ENCODE data around the gene LZTS2. TPM values are rescaled to one million over a fixed set of nuclear protein-coding genes. Genes with fewer than 3 reads are reported as not detected.
A peak's percentile ranks its signal among the peaks of the same experiment; 100 is the strongest.

The LZTS2 gene
- total and polyA plus RNA-seq, 10 of the 15 experiments (the other 5 are each of a cell fraction or from before 2014, with no cell fraction given), result 0.08 to 13.4 (median 7.2) TPM

DNA sequence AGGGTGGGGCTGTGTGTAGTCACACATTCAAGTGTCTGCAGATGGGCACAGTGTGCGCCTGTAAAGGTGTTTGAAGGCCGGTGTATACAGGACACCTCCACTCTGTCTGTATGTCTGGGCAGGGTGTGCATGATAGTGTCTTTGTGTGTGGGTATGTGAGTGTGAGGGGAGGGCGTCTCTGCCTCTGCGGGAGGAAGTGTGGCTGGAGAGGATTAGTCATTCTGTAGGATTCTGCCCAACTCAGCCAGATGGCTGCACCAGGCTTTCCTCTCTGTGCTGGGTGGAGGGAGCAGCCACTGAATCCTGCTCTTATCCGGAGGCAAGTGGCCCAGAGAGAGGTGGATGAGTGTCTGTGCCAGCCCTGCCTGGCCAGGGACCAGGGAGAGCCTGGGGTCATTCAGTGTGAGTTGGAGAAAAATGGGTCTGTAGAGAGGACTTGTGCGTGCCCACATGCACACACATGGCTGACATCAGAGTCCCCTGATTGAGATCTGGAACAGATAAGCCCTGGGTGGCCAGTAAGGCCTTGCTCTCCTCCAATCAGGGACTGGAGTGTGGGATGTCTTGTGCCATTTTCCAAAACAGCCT, 33.1 kb downstream of the LZTS2 start:
- no TSS peak for BruUV-seq (replicated peaks)
- peaks cover 4 to 9% of the 10 kb centered on the region in 2 experiments for H3K27me3 ChIP-seq (replicated peaks in 1 of 2; ENCODE audit: control insufficient read depth in 2 of 2, insufficient read depth in 2 of 2, low read length in 1 of 2)
- H3K9me3 ChIP-seq (replicated peaks; ENCODE audit: control insufficient read depth, insufficient read depth, low read length), result no peaks in the 10 kb centered on the region
- H3K4me2 ChIP-seq (ENCODE audit: control insufficient read depth, insufficient read depth), result peak overlapping the region; percentile 95
- no peak overlapping the region for H3K27ac ChIP-seq (ENCODE audit: control insufficient read depth, insufficient read depth)
- peak overlapping the region; percentile 64; the same call in 1 of the 2 replicates for H3K4me3 ChIP-seq
- no peaks in the 10 kb centered on the region for H3K36me3 ChIP-seq (ENCODE audit: control insufficient read depth in 2 of 2, insufficient read depth in 2 of 2, low read length in 1 of 2)
- FAIRE-seq, result peak; percentile 31
- ChIA-PET POLR2A (no interaction called here), CTCF (interaction anchor here (1.0 to 6.5 kb wide), 8 partner anchors 10 to 110 kb away, joined by 4 to 86 read pairs (median 12); partner anchors contain the start of gene KAZALD1), RAD21 (ENCODE audit: unreplicated experiment) (interaction anchor here (0.9 to 2.3 kb wide), 2 partner anchors 14 to 34 kb away, joined by 3 to 13 read pairs; no protein-coding TSS in a partner anchor), SMC1A (ENCODE audit: uncharacterized antibody, unreplicated experiment) (interaction anchor here (0.6 to 4.3 kb wide), 2 partner anchors 9 to 109 kb away, joined by 3 to 24 read pairs; no protein-coding TSS in a partner anchor)
- intact Hi-C loops (cut with micrococcal nuclease; ENCODE audit: unreplicated experiment) (loop anchor here (5.0 kb wide), 1 partner anchor 35 kb away; no protein-coding TSS in a partner anchor), in situ Hi-C loops (cut with MboI) (no loop called here)
- peak; percentile 21 for ATAC-seq
- H4K20me1 ChIP-seq (ENCODE audit: control insufficient read depth, insufficient read depth), result no peaks in the 10 kb centered on the region
- no peak for DNase-seq (ENCODE audit: low read depth, low spot score)
- 0 out of 2 replicates have a peak, but pooled peaks have one; percentile 23 for TF ChIP-seq HDGF (IDR thresholded peaks at IDR 0.05)
- TF ChIP-seq CHD4 (IDR thresholded peaks at IDR 0.05), result no peak
- H3K9ac ChIP-seq (ENCODE audit: control insufficient read depth, insufficient read depth, low read length), result peak overlapping the region; percentile 16; the same call in 1 of the 2 replicates
- H2AFZ ChIP-seq (ENCODE audit: control insufficient read depth, low read depth, low read length), result peak overlapping the region; percentile 91
- no peaks in the 10 kb centered on the region for H3K79me2 ChIP-seq (ENCODE audit: control insufficient read depth, insufficient read depth, low read length)
- WGBS (ENCODE audit: insufficient coverage, insufficient replicate concordance, low lambda C conversion rate, missing lambda C conversion rate), result 41% methylated on average over 6 of the region's 6 CpGs
- H3K4me1 ChIP-seq (ENCODE audit: control insufficient read depth, insufficient read depth, low read length), result peaks cover 21% of the 10 kb centered on the region

GRCh38 chr10:101033276-101033675, 33.7 kb downstream of the LZTS2 start:
- POLR2A ChIA-PET, result no interaction called here
- TF ChIP-seq FOXK2 (IDR thresholded peaks at IDR 0.05), result no peak
- no peak for TF ChIP-seq ZNF274 (IDR thresholded peaks at IDR 0.05; ENCODE audit: insufficient read depth, insufficient read length)
- no peak for TF ChIP-seq HCFC1 (IDR thresholded peaks at IDR 0.05; ENCODE audit: low read length)
- no peak for TF ChIP-seq ZNF24 (IDR thresholded peaks at IDR 0.05)
- no peak for TF ChIP-seq CBFB (IDR thresholded peaks at IDR 0.05; ENCODE audit: low read depth)
- TF ChIP-seq CHD2 (IDR thresholded peaks at IDR 0.05; ENCODE audit: borderline replicate concordance, low read depth, low read length), result no peak
- no peak for TF ChIP-seq SUPT20H (IDR thresholded peaks at IDR 0.05; ENCODE audit: borderline replicate concordance, control insufficient read depth, low read depth, low read length)
- no peak for TF ChIP-seq NFIC (IDR thresholded peaks at IDR 0.05; ENCODE audit: low read depth, low read length)
- TF ChIP-seq POU2F2 (IDR thresholded peaks at IDR 0.05; ENCODE audit: borderline replicate concordance, low read depth, low read length), result no peak
- no peak for TF ChIP-seq ZZZ3 (IDR thresholded peaks at IDR 0.05; ENCODE audit: control insufficient read depth, insufficient read length, low read depth)
- TF ChIP-seq BCL11A (IDR thresholded peaks at IDR 0.05; ENCODE audit: low read depth, low read length), result no peak
- TF ChIP-seq SIX5 (IDR thresholded peaks at IDR 0.05; ENCODE audit: low read depth, low read length, severe bottlenecking), result no peak
- no peak for TF ChIP-seq MXI1 (IDR thresholded peaks at IDR 0.05; ENCODE audit: low read depth, low read length)
- TF ChIP-seq, protein P1, sequence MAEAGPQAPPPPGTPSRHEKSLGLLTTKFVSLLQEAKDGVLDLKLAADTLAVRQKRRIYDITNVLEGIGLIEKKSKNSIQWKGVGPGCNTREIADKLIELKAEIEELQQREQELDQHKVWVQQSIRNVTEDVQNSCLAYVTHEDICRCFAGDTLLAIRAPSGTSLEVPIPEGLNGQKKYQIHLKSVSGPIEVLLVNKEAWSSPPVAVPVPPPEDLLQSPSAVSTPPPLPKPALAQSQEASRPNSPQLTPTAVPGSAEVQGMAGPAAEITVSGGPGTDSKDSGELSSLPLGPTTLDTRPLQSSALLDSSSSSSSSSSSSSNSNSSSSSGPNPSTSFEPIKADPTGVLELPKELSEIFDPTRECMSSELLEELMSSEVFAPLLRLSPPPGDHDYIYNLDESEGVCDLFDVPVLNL (IDR thresholded peaks at IDR 0.05; ENCODE audit: low read depth, low read length), result no peak

More at GRCh38 chr10:101033276-101033675, 33.7 kb downstream of the LZTS2 start:
- ATAC-seq (no peak), DNase-seq (ENCODE audit: low read depth, low spot score) (no peak), FAIRE-seq (no peak)
- intact Hi-C loops (cut with micrococcal nuclease; ENCODE audit: unreplicated experiment) (loop anchor here (5.0 kb wide), 1 partner anchor 34 kb away; no protein-coding TSS in a partner anchor), in situ Hi-C loops (cut with MboI) (no loop called here)
- no peak overlapping the region for H3K9ac ChIP-seq (ENCODE audit: control insufficient read depth, insufficient read depth, low read length)
- H2AFZ ChIP-seq (ENCODE audit: control insufficient read depth, low read depth, low read length), result no peak overlapping the region
- SMC1A ChIA-PET (ENCODE audit: uncharacterized antibody, unreplicated experiment), result interaction anchor here (2.2 kb wide), 1 partner anchor 10 kb away, joined by 5 read pairs; no protein-coding TSS in a partner anchor
- H3K4me2 ChIP-seq (ENCODE audit: control insufficient read depth, insufficient read depth), result no peak overlapping the region
- BruUV-seq (replicated peaks), result no TSS peak
- WGBS (ENCODE audit: insufficient coverage, insufficient replicate concordance, low lambda C conversion rate, missing lambda C conversion rate), result 64% methylated on average over 3 of the region's 3 CpGs
- H3K4me3 ChIP-seq, result no peak overlapping the region
- CTCF ChIA-PET, result interaction anchor here (2.1 kb wide), 1 partner anchor 10 kb away, joined by 5 read pairs; no protein-coding TSS in a partner anchor
- no peaks in the 10 kb centered on the region for H4K20me1 ChIP-seq (ENCODE audit: control insufficient read depth, insufficient read depth)
- RAD21 ChIA-PET (ENCODE audit: unreplicated experiment), result no interaction called here
- H3K27ac ChIP-seq (ENCODE audit: control insufficient read depth, insufficient read depth), result no peak overlapping the region
- no peaks in the 10 kb centered on the region for H3K9me3 ChIP-seq (replicated peaks; ENCODE audit: control insufficient read depth, insufficient read depth, low read length)
- no peaks in the 10 kb centered on the region for H3K36me3 ChIP-seq (ENCODE audit: control insufficient read depth in 2 of 2, insufficient read depth in 2 of 2, low read length in 1 of 2)
- no peaks in the 10 kb centered on the region for H3K79me2 ChIP-seq (ENCODE audit: control insufficient read depth, insufficient read depth, low read length)
- H3K27me3 ChIP-seq (replicated peaks in 1 of 2; ENCODE audit: control insufficient read depth in 2 of 2, insufficient read depth in 2 of 2, low read length in 1 of 2), result peaks cover 4 to 9% of the 10 kb centered on the region in 2 experiments
- H3K4me1 ChIP-seq (ENCODE audit: control insufficient read depth, insufficient read depth, low read length), result peaks cover 21% of the 10 kb centered on the region
